Spleen (tissue), 7 donors: ENCODE results near the gene RAB7A.

Experiments used
- CTCF ChIP-seq, 11 experiments: fragments of 200-600 bp in 7 of 11; fragments of 450-650 bp in 4 of 11; sonication (generic) in 4 of 11; IDR thresholded peaks in 8 of 11; conservative IDR thresholded peaks in 3 of 11; 1 replicate in 7 of 11; 2 replicates in 4 of 11; pipeline versions ENCODE4 v1.4.0 to v1.8.0; 2016 to 2021; ENCODE audit warnings: antibody characterized with exemption in 11 of 11, inconsistent platforms in 4 of 11, mild to moderate bottlenecking in 1 of 11
- POLR2AphosphoS5 ChIP-seq, 3 donors: sonication (generic); formaldehyde crosslinking; IDR thresholded peaks; one replicate each; pipeline ENCODE4 v1.5.1; 2017; ENCODE audit warnings: antibody characterized with exemption in 3 of 3
- donor health status: DM: no; HTN: no; CAD: no; lungs with moderate emphysema.
- donor health status: DM: no; HTN: no; CAD: no.
- donor health status: DM: no; HTN: no; CAD: no.

- TF ChIP-seq POLR2AphosphoS5 (IDR thresholded peaks at IDR 0.05) (no peak), CTCF (IDR thresholded peaks at IDR 0.05 in 8 of 11, conservative IDR thresholded peaks at IDR 0.05 in 3 of 11) (no peak)
These were observed 23.1 kb downstream of the RAB7A start for GRCh38 chr3:128749035-128749434.
